Activated CD4-positive, alpha-beta T cell treated with anti-CD3 and anti-CD28 coated beads for 24 hours (primary cell): ENCODE results near the gene NACC2.

Source experiments
- DNase-seq, 2 donors: peaks; one replicate each; pipeline ENCODE4 v3.0.0-alpha.2; 2020; ENCODE audit warnings: low read depth in 2 of 2

Gene NACC2

DNA sequence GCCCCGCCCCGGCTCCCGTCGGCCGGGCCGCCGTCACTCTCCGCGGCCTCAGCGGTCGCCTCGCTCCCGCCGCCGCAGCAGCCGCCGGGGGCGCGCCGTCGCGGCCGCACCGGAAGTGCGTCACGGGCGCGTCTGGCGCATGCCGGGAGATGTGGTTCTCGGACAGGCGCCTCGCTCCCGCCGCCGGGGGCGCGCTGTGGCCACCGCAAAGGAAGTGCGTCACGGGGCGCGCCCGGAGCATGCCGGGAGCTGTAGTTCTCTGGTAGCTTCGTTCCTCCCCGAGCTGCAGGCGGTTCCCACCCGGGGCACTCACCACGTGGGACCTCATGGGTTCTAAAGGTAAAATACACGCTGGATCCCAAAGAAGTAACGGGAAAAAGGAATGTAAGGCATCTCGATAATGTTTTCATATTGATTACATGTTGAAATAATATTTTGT, 133.8 kb downstream of the NACC2 start, which contains the start of gene UBAC1:
UBAC1 (minus strand) TSS at position 97 of the 439 bp plus-strand sequence. CDS start 211 bp downstream, outside the sequence.
- DNase-seq = peak; percentile 88 to 93

DNA sequence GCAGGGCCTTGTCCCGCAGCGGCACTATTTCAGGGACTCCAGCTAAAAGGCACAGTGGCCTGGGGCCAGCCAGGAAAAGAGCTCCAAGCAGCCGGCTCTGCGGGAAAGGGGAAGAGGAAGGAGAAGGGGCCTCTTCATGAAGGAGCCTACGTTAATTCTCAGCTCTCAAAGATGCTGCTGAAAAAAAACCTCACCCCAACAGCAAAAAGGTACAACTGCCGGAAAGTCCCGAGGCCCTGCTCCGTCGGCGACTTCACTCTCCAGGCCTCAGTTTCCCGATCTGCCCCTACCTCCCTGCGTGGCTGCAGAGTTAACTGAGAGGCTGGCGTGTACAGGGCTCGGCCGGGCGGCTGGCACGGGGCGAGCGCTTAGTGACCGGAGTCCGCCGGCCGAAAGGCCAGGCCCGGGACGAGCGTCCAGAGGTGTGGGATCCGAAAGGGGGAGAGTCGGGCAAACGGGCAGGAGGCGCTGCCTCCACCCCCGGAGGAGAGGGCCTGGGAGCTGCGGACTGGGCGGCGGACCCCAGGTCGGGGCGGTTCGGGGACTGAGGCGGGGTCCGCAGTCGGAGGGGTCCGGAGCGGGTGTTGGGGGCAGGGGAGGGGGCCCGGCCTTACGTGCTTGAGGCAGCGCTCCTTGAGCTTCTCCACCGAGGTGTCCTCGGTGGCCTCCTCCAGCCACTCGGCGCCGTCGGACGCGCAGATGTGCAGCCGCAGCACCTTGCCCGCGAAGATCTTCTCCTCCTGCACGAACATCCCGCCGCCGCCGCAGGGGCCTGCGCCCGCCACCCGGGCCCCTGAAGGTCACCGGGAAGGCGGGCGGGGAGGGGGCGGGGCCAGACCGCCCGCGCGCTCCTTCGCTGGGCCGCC, 134.4 kb downstream of the NACC2 start:
- DNase-seq = no peak

DNA sequence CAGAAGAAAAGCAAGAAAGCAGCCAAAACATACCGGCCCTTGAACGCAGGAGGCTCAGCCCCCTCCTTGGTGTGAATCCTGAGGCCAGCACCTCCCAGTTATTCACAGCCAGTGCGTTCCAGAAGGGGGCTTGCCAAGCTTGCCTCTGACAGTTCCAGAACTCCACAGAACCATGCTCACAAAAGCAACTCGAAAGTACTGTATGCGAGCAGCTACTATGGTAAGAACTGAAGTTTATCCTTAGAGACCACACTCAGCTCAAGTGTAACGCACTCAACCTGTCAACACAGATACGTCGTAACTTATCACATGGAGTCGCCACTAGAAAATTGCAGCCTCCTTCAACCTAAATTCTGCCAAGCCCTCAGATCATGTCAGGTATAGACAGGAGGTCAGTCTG, 135.3 kb downstream of the NACC2 start:
- DNase-seq = no peak

DNA sequence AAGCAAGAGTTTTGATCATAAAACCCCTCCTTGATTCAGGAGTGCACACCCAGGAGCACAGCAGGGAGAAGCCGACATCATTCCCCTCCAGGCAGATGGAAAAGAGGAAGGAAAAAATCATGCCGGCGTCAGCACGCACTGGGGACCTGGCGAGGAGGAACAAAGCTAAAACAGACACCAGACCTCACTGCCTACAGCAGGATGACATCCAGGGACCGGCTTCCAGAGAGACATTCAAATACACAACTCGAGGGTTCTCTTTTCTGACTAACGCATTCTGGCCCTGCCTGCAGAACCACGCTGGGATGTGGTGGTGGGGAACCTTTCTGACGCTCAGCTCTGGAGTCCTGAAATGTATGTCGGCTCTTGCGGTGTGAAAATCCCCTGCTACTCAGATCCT, 136.6 kb downstream of the NACC2 start:
- DNase-seq = no peak

DNA sequence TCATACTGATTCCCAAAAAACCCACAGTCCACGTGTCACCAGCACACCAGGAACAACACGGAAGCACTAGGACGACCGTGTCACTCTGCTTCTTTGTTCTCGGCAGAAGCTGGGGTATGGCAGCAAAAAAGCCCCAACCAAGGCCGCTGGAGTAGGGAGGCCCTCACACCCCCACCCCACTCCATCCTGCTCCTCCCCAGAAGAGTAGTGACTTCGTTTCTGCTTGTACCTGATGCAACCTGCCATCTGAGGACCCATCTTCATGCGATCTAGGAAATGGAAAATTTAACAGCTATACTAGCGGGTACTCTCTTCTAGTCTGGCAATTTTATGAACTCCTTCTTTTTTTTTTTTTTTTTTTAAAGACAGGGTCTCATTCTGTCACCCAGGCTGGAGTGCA, 137.7 kb downstream of the NACC2 start:
- DNase-seq = no peak

DNA sequence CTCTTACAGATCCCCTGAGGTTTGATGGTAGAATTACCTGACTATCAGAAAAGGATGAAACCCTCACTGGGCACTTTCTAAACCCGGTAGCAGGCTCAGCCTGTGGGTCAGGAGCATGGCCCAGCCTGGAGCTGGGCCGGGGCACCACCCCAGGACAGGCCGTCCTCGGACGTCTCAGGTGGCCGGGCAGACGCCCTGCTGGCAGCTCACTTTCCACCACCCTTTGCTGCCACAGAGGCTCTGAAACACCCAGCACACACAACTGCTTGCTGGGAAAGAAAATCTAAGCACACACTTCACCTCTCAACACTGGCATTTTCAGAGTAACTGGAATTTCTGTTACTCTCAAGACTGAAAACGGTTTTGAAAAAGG, 138.3 kb downstream of the NACC2 start:
- no peak for DNase-seq
